Left ventricle myocardium inferior (tissue), 1 donor: ENCODE data around the gene PSTPIP2. TPM values are rescaled to one million over a fixed set of nuclear protein-coding genes. Genes with fewer than 3 reads are reported as not detected.

Experiments used
- DNase-seq: peaks from one replicate; pipeline ENCODE4 v3.0.0-alpha.2; 2020
- H3K27ac ChIP-seq: fragments of 200-600 bp; replicated peaks from 2 replicates; pipeline ENCODE4 v1.8.0; 2021
- H3K27me3 ChIP-seq: fragments of 200-600 bp; 2 replicates; pipeline ENCODE4 v1.8.0; 2021; ENCODE audit warnings: low read depth
- H3K36me3 ChIP-seq: fragments of 200-600 bp; 2 replicates; pipeline ENCODE4 v1.8.0; 2021
- H3K4me1 ChIP-seq: fragments of 200-600 bp; 2 replicates; pipeline ENCODE4 v1.8.0; 2021
- H3K4me3 ChIP-seq: fragments of 200-600 bp; 2 replicates; pipeline ENCODE4 v1.8.0; 2021; ENCODE audit warnings: mild to moderate bottlenecking, moderate library complexity
- H3K9me3 ChIP-seq: fragments of 200-600 bp; replicated peaks from 2 replicates; pipeline ENCODE4 v1.8.0; 2021
- CTCF ChIP-seq: fragments of 200-600 bp; IDR thresholded peaks from 2 replicates; pipeline ENCODE4 v1.8.0; 2021; ENCODE audit warnings: antibody characterized with exemption, mild to moderate bottlenecking, borderline replicate concordance
- intact Hi-C: fragments of 100-400 bp; cut with micrococcal nuclease; formaldehyde crosslinking; loops from one replicate; pipeline ENCODE4 v1.11.0; 2022
- total RNA-seq: library from RNA; stranded (reverse); fragmentation: NEBNext Ultra II Directional; extraction: Animal tissue kit (Norgen Biotek cat#: 25700); gene quantifications from one replicate; pipeline ENCODE4 v1.2.1, GENCODE V29; 2021
- donor health status: DM: no; HTN: yes; CAD: no; lungs with severe emphysema.

The PSTPIP2 gene
- total RNA-seq, 1 donor from 2014 or later, result 1.8 TPM

- no peaks in the 10 kb centered on the region for H3K9me3 ChIP-seq
- H3K4me3 ChIP-seq, result no peak overlapping the region
- peaks cover 14% of the 10 kb centered on the region for H3K36me3 ChIP-seq
- DNase-seq, result no peak
- TF ChIP-seq CTCF, result no peak
- H3K27me3 ChIP-seq, result no peaks in the 10 kb centered on the region
- no peak overlapping the region for H3K27ac ChIP-seq
- peaks cover 54% of the 10 kb centered on the region for H3K4me1 ChIP-seq
- intact Hi-C loops, result no loop called here
These were observed 27.4 kb upstream of the PSTPIP2 start for GRCh38 chr18:46099463-46099862.

- no peaks in the 10 kb centered on the region for H3K9me3 ChIP-seq
- H3K4me1 ChIP-seq, result peaks cover 54% of the 10 kb centered on the region
- intact Hi-C loops, result no loop called here
- H3K27ac ChIP-seq, result peak overlapping the region; percentile 99
- peak overlapping the region; percentile 97 for H3K4me3 ChIP-seq
- no peak for DNase-seq
- H3K27me3 ChIP-seq, result no peaks in the 10 kb centered on the region
- H3K36me3 ChIP-seq, result peaks cover 23% of the 10 kb centered on the region
- TF ChIP-seq CTCF, result no peak
These were observed 26.5 kb upstream of the PSTPIP2 start for GRCh38 chr18:46098616-46098933.

GRCh38 chr18:46097801-46098615 lies 25.9 kb upstream of the PSTPIP2 start, which contains the start of gene ATP5F1A:
Gene ATP5F1A, minus strand, starts transcription at chr18:46098296. Its CDS starts 65 bp downstream, at chr18:46098231.
- DNase-seq, result peak; percentile 86
- TF ChIP-seq CTCF, result no peak
- intact Hi-C loops, result no loop called here
- H3K27me3 ChIP-seq, result no peaks in the 10 kb centered on the region
- H3K36me3 ChIP-seq, result peaks cover 29% of the 10 kb centered on the region
- peaks cover 60% of the 10 kb centered on the region for H3K4me1 ChIP-seq
- peak within 1 kb of the TSS; percentile 97 for H3K4me3 ChIP-seq
- no peaks in the 10 kb centered on the region for H3K9me3 ChIP-seq
- H3K27ac ChIP-seq, result peak within 1 kb of the TSS; percentile 99

- intact Hi-C loops, result no loop called here
- DNase-seq, result no peak
- H3K27ac ChIP-seq, result peak overlapping the region; percentile 99
- peaks cover 34% of the 10 kb centered on the region for H3K36me3 ChIP-seq
- H3K4me3 ChIP-seq, result peak overlapping the region; percentile 97
- no peaks in the 10 kb centered on the region for H3K27me3 ChIP-seq
- TF ChIP-seq CTCF, result no peak
- H3K9me3 ChIP-seq, result no peaks in the 10 kb centered on the region
- H3K4me1 ChIP-seq, result peaks cover 66% of the 10 kb centered on the region
These were observed 25.4 kb upstream of the PSTPIP2 start for GRCh38 chr18:46097431-46097800.

GRCh38 chr18:46096651-46097300 lies 24.7 kb upstream of the PSTPIP2 start:
- Histone ChIP-seq H3K27me3 (no peaks in the 10 kb centered on the region), H3K4me1 (peaks cover 72% of the 10 kb centered on the region), H3K27ac (peak overlapping the region; percentile 99), H3K36me3 (peaks cover 41% of the 10 kb centered on the region), H3K9me3 (no peaks in the 10 kb centered on the region), H3K4me3 (peak overlapping the region; percentile 97)
- TF ChIP-seq CTCF, result no peak
- intact Hi-C loops, result no loop called here
- no peak for DNase-seq
